ENCODE results near the gene YTHDC2.

GRCh38 chr5:113615708-113616107 is 102.2 kb downstream of the YTHDC2 start:
- no peak for TF ChIP-seq CTCF (IDR thresholded peaks at IDR 0.05; ENCODE audit: insufficient read depth, low read length)
- no peak for TF ChIP-seq POLR2AphosphoS5 (IDR thresholded peaks at IDR 0.05; ENCODE audit: low read depth)
- no peak for TF ChIP-seq GABPA (IDR thresholded peaks at IDR 0.05; ENCODE audit: low read depth)
